Keratinocyte (primary cell): Measurements from ENCODE around the gene CABLES2. TPM values are rescaled to one million over a fixed set of nuclear protein-coding genes. Genes with fewer than 3 reads are reported as not detected.

Experiments
- DNase-seq: peaks from one replicate; pipeline ENCODE4 v3.0.0-alpha.2; 2011; ENCODE audit warnings: low read depth, missing footprints, low spot score
- FAIRE-seq: peaks from 2 replicates; lab custom pipeline; 2011; peaks lifted over from hg19 to GRCh38; lab: Jason Lieb, UNC
- H2AFZ ChIP-seq: 2 replicates; pipeline ENCODE4 v1.6.0; 2012; ENCODE audit warnings: low read length, control low read depth, inconsistent platforms; ENCODE audit not compliant: control insufficient read depth
- H3K27ac ChIP-seq: 2 replicates; pipeline ENCODE4 v1.5.1; 2011; ENCODE audit warnings: low read length; ENCODE audit not compliant: control insufficient read depth, insufficient read depth
- H3K27me3 ChIP-seq: 3 replicates; pipeline ENCODE4 v1.6.0; 2011; ENCODE audit warnings: low read length; ENCODE audit not compliant: control insufficient read depth, insufficient read depth; ENCODE audit errors: extremely low read depth
- H3K36me3 ChIP-seq, 2 experiments: 2 replicates in 1 of 2; 3 replicates in 1 of 2; pipeline ENCODE4 v1.5.1; 2011; ENCODE audit warnings: low read length in 2 of 2, mild to moderate bottlenecking in 1 of 2; ENCODE audit not compliant: control insufficient read depth in 2 of 2, insufficient read depth in 2 of 2; ENCODE audit errors: extremely low read depth in 1 of 2
- H3K4me1 ChIP-seq: 3 replicates; pipeline ENCODE4 v1.5.1; 2011; ENCODE audit warnings: low read length; ENCODE audit not compliant: control insufficient read depth, insufficient read depth; ENCODE audit errors: extremely low read depth
- H3K4me2 ChIP-seq: 3 replicates; pipeline ENCODE4 v1.6.0; 2011; ENCODE audit warnings: low read depth, low read length; ENCODE audit not compliant: control insufficient read depth, insufficient read depth; ENCODE audit errors: extremely low read depth
- H3K4me3 ChIP-seq, 3 experiments: fragments of 200-600 bp in 1 of 3; sonication (generic) in 1 of 3; 2 replicates in 2 of 3; 3 replicates in 1 of 3; pipeline ENCODE4 v1.5.1; 2011 to 2016; ENCODE audit warnings: low read length in 3 of 3, mild to moderate bottlenecking in 3 of 3, control low read depth in 2 of 3, inconsistent platforms in 1 of 3, low read depth in 1 of 3, mixed read lengths in 1 of 3, mixed run types in 1 of 3, moderate library complexity in 1 of 3; ENCODE audit not compliant: control insufficient read depth in 2 of 3, insufficient read depth in 2 of 3; ENCODE audit errors: extremely low read depth in 1 of 3
- H3K79me2 ChIP-seq: 2 replicates; pipeline ENCODE4 v1.6.0; 2012; ENCODE audit warnings: low read length; ENCODE audit not compliant: control insufficient read depth, insufficient read depth
- H3K9ac ChIP-seq: 3 replicates; pipeline ENCODE4 v1.6.0; 2011; ENCODE audit warnings: low read length; ENCODE audit not compliant: control insufficient read depth, insufficient read depth; ENCODE audit errors: extremely low read depth
- H3K9me1 ChIP-seq: 3 replicates; pipeline ENCODE4 v1.6.0; 2011; ENCODE audit warnings: low read length; ENCODE audit not compliant: control insufficient read depth, insufficient read depth; ENCODE audit errors: extremely low read depth
- H3K9me3 ChIP-seq: 2 replicates; pipeline ENCODE4 v1.5.1; 2012; ENCODE audit warnings: low read depth, low read length; ENCODE audit not compliant: control insufficient read depth
- H4K20me1 ChIP-seq: 3 replicates; pipeline ENCODE4 v1.6.0; 2011; ENCODE audit warnings: low read length; ENCODE audit not compliant: control insufficient read depth, insufficient read depth; ENCODE audit errors: extremely low read depth
- CTCF ChIP-seq, 3 experiments: IDR thresholded peaks in 1 of 3; conservative IDR thresholded peaks in 1 of 3; optimal IDR thresholded peaks in 1 of 3; 2 replicates in 2 of 3; 3 replicates in 1 of 3; pipeline versions ENCODE3 to v1.5.1; 2011; ENCODE audit warnings: low read length in 3 of 3, mild to moderate bottlenecking in 3 of 3, moderate library complexity in 2 of 3, control low read depth in 1 of 3, inconsistent platforms in 1 of 3; ENCODE audit not compliant: insufficient read depth in 2 of 3; ENCODE audit errors: extremely low read depth in 1 of 3
- EZH2 ChIP-seq: IDR thresholded peaks from one replicate; pipeline ENCODE4 v1.6.1; 2012; ENCODE audit warnings: inconsistent platforms, mild to moderate bottlenecking, low read length, moderate library complexity
- dilution Hi-C: fragments of 300-500 bp; cut with MboI; formaldehyde crosslinking; loops from one replicate; pipeline ENCODE4 v1.7.0; 2020; ENCODE audit warnings: low sequenced_read_pairs; ENCODE audit not compliant: extremely low pct_ligation_motif_present
- polyA plus RNA-seq, 5 experiments: library from polyadenylated mRNA; depleted of rRNA in 3 of 5; stranded (reverse) in 3 of 5; stranded (forward) in 1 of 5; unstranded in 1 of 5; fragments of >200 nt; gene quantifications; 1 replicate in 1 of 5; 2 replicates in 3 of 5; 3 replicates in 1 of 5; pipeline versions ENCODE4 v1.2.1 to v1.2.3, GENCODE V29; 2011 to 2012; ENCODE audit warnings: missing spikeins in 2 of 5, low read depth in 1 of 5, low replicate concordance in 1 of 5

CABLES2 gene
- polyA plus RNA-seq, 1 donor (not counting 4 experiments of a cell fraction or from before 2014, with no cell fraction given), result 2.2 TPM

- H3K79me2 ChIP-seq, result peaks cover 25% of the 10 kb centered on the region
- dilution Hi-C loops, result no loop called here
- H3K9me3 ChIP-seq, result no peaks in the 10 kb centered on the region
- H3K9ac ChIP-seq, result no peak overlapping the region
- no peak overlapping the region for H3K27ac ChIP-seq
- H3K36me3 ChIP-seq, result peaks cover 23 to 25% of the 10 kb centered on the region in 2 experiments
- TF ChIP-seq EZH2, result no peak
- TF ChIP-seq CTCF (optimal IDR thresholded peaks at IDR 0.05 in 1 of 3, IDR thresholded peaks at IDR 0.05 in 1 of 3, conservative IDR thresholded peaks at IDR 0.05 in 1 of 3; ENCODE audit: extremely low read depth in 1 of 3, insufficient read depth in 2 of 3, low read length in 3 of 3), result no peak
- FAIRE-seq (no peak), DNase-seq (no peak)
- H3K4me3 ChIP-seq, result no peak overlapping the region
- peaks cover 9% of the 10 kb centered on the region for H3K4me1 ChIP-seq
- peaks cover 10% of the 10 kb centered on the region for H4K20me1 ChIP-seq
- no peak overlapping the region for H2AFZ ChIP-seq
- H3K9me1 ChIP-seq, result no peaks in the 10 kb centered on the region
- H3K4me2 ChIP-seq, result no peak overlapping the region
- no peaks in the 10 kb centered on the region for H3K27me3 ChIP-seq
Measured at GRCh38 chr20:62392621-62393334, 14.3 kb downstream of the CABLES2 start.

- no peaks in the 10 kb centered on the region for H3K27me3 ChIP-seq
- H3K4me3 ChIP-seq, result no peak overlapping the region
- H4K20me1 ChIP-seq, result peaks cover 10% of the 10 kb centered on the region
- TF ChIP-seq EZH2 (no peak), CTCF (optimal IDR thresholded peaks at IDR 0.05 in 1 of 3, IDR thresholded peaks at IDR 0.05 in 1 of 3, conservative IDR thresholded peaks at IDR 0.05 in 1 of 3; ENCODE audit: extremely low read depth in 1 of 3, insufficient read depth in 2 of 3, low read length in 3 of 3) (no peak)
- no peak overlapping the region for H3K27ac ChIP-seq
- DNase-seq (no peak), FAIRE-seq (no peak)
- dilution Hi-C loops, result no loop called here
- no peaks in the 10 kb centered on the region for H3K9me1 ChIP-seq
- peaks cover 32% of the 10 kb centered on the region for H3K79me2 ChIP-seq
- H3K9me3 ChIP-seq, result no peaks in the 10 kb centered on the region
- peaks cover 12% of the 10 kb centered on the region for H3K4me1 ChIP-seq
- H3K4me2 ChIP-seq, result no peak overlapping the region
- no peak overlapping the region for H2AFZ ChIP-seq
- peaks cover 23 to 25% of the 10 kb centered on the region in 2 experiments for H3K36me3 ChIP-seq
- no peak overlapping the region for H3K9ac ChIP-seq
Measured at GRCh38 chr20:62392077-62392418, 15.0 kb downstream of the CABLES2 start.
